GM19372 (cell line): ENCODE measurements around the gene SASH3.

Source experiments
- ATAC-seq: cut with Tn5 transposase; IDR thresholded peaks from one replicate; pipeline ENCODE4 v1.9.1; 2021; ENCODE audit warnings: mild to moderate bottlenecking, low read depth, moderate library complexity; ENCODE audit not compliant: unreplicated experiment

Gene SASH3

GRCh38 chrX:129843459-129844306, 63.9 kb downstream of the SASH3 start, which contains the start of gene ZDHHC9:
ZDHHC9 (minus strand) TSS chrX:129843886; CDS start chrX:129841945, 1,941 bp downstream.
- peak; percentile 98 for ATAC-seq
